GM10248 (cell line): Measurements from ENCODE around the gene MPP1.

Experiments
- CTCF ChIA-PET: fragments of 300-600 bp; sonication (Branson Sonifier 250); formaldehyde crosslinking; extraction: SDS; loops from one replicate; lab custom pipeline; 2021; ENCODE audit warnings: antibody characterized with exemption; lab: Yijun Ruan, JAX
- POLR2A ChIA-PET: fragments of 350-650 bp; sonication (Branson Sonifier 250); formaldehyde crosslinking; extraction: SDS; loops from one replicate; lab custom pipeline; 2020; ENCODE audit warnings: antibody characterized with exemption; lab: Yijun Ruan, JAX
- DNase-seq: peaks from one replicate; pipeline ENCODE4 v3.0.0; 2012; ENCODE audit errors: extremely low spot score
- TF ChIP-seq, protein P1 (sequence below): IDR thresholded peaks from 2 replicates; pipeline ENCODE4 v1.5.1; 2012; ENCODE audit warnings: mild to moderate bottlenecking, low read depth; ENCODE audit errors: extremely low read depth, missing control alignments, control extremely low read depth

MPP1 gene

DNA sequence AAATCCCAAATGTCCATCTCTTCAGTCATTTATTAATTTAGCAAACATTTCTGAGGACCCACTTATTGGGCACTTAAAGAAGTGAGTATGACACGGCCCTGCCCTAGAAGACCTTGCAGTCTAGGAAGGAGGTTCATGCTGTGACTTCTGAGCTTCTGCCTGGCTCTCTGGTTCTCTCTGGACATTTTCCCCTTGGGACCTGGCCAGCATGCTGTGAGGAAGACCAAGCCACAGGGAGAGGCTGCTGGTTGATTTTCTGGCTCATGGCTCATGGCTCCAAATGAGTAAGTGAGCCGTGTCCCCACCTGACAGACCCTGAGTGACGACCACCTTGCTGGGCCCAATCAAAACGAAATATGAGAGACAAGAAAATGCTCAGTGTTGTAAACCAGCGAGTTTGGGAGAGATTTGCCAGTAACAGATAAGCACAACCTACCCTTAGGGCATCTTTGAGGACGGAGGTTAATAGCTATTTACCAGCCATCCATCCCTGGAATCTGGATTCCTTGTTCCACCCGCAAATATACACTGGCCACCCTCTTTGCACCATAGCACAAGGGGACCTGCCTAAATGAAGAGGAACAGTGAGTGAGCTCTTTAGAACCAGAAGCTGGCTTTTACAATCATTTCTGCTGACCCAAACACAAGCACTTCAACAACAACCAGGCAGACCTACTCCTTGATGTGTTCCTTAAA is 876 bp downstream of the MPP1 start:
- CTCF ChIA-PET: interaction anchor here (1.0 kb wide), 1 partner anchor 26 kb away, joined by 3 read pairs; no protein-coding TSS in a partner anchor
- POLR2A ChIA-PET: no interaction called here
- TF ChIP-seq, protein P1, sequence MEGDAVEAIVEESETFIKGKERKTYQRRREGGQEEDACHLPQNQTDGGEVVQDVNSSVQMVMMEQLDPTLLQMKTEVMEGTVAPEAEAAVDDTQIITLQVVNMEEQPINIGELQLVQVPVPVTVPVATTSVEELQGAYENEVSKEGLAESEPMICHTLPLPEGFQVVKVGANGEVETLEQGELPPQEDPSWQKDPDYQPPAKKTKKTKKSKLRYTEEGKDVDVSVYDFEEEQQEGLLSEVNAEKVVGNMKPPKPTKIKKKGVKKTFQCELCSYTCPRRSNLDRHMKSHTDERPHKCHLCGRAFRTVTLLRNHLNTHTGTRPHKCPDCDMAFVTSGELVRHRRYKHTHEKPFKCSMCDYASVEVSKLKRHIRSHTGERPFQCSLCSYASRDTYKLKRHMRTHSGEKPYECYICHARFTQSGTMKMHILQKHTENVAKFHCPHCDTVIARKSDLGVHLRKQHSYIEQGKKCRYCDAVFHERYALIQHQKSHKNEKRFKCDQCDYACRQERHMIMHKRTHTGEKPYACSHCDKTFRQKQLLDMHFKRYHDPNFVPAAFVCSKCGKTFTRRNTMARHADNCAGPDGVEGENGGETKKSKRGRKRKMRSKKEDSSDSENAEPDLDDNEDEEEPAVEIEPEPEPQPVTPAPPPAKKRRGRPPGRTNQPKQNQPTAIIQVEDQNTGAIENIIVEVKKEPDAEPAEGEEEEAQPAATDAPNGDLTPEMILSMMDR: no peak
- DNase-seq: no peak

- ChIA-PET POLR2A (no interaction called here), CTCF (no interaction called here)
- DNase-seq: no peak
- TF ChIP-seq, protein P1: no peak
Observed at GRCh38 chrX:154802947-154803346, 2.3 kb downstream of the MPP1 start.

- ChIA-PET CTCF (no interaction called here), POLR2A (no interaction called here)
- TF ChIP-seq, protein P1: no peak
- DNase-seq: no peak
Observed at GRCh38 chrX:154800478-154801210, 4.6 kb downstream of the MPP1 start.

DNA sequence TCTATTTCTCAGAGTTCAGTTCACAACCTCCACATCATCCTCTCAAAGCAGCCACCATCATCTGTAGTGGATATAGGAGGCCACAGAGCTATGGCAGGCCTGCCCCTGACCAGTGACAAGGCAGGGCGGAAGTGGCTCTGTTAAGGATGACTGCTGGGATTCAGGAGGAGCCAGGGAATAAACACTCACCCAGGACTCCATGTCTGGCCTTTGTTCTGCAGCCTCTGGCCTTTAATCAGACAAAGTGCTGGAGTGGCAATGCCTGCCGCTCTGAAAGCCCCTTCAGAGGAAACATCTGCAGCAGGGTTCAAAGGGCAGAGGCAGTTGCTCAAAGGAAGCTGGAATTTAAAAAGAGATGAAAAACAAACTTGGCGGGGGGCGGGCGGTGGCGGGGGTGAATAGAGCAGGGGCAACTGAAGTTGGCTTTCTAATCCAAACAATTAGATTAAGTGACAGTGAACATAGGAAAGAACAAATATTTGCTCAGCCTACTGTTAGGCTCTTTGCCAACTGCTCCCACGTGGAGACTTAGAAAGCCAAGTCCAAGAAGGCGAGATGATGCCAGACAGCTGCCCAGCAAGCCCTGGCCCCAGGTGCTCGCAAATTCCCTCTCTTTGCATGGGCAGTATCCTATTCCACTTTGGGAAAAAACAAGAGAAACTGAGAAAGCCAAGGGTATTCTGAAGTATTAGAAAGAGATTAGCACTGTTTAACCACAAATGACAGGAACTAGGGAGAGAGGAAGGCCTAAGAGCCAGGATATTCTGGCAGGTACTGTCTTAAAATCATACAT is 5.5 kb downstream of the MPP1 start:
- ChIA-PET CTCF (no interaction called here), POLR2A (no interaction called here)
- TF ChIP-seq, protein P1: no peak
- DNase-seq: no peak

- POLR2A ChIA-PET: no interaction called here
- CTCF ChIA-PET: interaction anchor here (1.3 to 1.4 kb wide), 2 partner anchors 47 to 48 kb away, joined by 3 to 5 read pairs; no protein-coding TSS in a partner anchor
- no peak for DNase-seq
- TF ChIP-seq, protein P1: no peak
Observed at GRCh38 chrX:154797006-154797405, 8.3 kb downstream of the MPP1 start.

DNA sequence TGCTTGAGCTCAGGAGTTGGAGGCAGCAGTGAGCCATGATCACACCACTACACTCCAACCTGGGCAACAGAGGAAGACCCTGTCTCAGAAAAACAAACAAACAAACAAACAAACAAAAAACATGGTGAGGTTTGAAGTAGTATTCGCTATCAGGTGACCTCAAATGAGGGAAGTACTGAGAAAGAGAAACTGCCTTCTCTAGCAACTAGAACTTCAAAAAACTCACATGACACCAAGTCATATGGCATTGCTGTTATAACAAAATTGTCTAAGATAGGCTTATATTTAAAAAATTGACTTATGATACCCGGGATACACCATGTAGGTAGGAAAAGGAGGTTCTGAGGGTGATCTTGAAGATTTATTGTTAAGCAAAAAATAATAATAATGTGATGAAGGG is 10.3 kb downstream of the MPP1 start:
- CTCF ChIA-PET: no interaction called here

More for the DNA sequence above, 10.3 kb downstream of the MPP1 start:
- DNase-seq: no peak
- TF ChIP-seq, protein P1: no peak
- POLR2A ChIA-PET: no interaction called here
